Right ventricle myocardium inferior (tissue), 1 donor: ENCODE data around the gene EBI3. TPM values are rescaled to one million over a fixed set of nuclear protein-coding genes. Genes with fewer than 3 reads are reported as not detected.
"Not testable (repeated sequence)": the region's sequence is repeated elsewhere in the genome, so short reads cannot be mapped to it uniquely, and the experiment has no call there.

Experiments used
- ATAC-seq: fragments of 200-7000 bp; cut with Tn5 transposase; one replicate; pipeline ENCODE4 v1.9.1; 2020; ENCODE audit warnings: mild to moderate bottlenecking, moderate library complexity
- DNase-seq: peaks from one replicate; pipeline ENCODE4 v3.0.0; 2021; ENCODE audit errors: missing footprints
- intact Hi-C: fragments of 100-400 bp; cut with DNase I; formaldehyde crosslinking; loops from one replicate; pipeline ENCODE4 v1.11.0; 2022
- total RNA-seq: library from RNA; stranded (reverse); fragmentation: NEBNext Ultra II Directional; extraction: Animal tissue kit (Norgen Biotek cat#: 25700); gene quantifications from one replicate; pipeline ENCODE4 v1.2.1, GENCODE V29; 2021
- donor health status: DM: no; HTN: yes; CAD: no; lungs with severe emphysema.

The EBI3 gene
- total RNA-seq, 1 donor from 2014 or later: 0.73 TPM

DNA sequence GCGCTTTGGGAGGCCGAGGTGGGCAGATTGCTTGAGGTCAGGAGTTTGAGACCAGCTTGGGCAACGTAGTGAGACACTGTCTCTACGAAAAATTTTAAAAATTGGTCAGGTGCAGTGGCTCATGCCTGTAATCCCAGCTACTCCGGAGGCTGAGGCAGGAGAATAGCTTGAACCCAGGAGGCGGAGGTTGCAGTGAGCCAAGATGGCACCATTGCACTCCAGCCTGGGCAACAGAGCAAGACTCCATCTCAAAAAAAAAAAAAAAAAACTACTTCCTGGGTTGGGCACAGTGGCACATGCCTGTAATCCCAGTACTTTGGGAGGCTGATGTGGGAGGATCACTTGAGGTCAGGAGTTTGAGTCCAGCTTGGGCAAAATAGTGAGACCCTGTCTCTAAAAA is 2.2 kb downstream of the EBI3 start:
- DNase-seq: peak; percentile 11
- ATAC-seq, intact Hi-C loops: not testable (repeated sequence)

DNA sequence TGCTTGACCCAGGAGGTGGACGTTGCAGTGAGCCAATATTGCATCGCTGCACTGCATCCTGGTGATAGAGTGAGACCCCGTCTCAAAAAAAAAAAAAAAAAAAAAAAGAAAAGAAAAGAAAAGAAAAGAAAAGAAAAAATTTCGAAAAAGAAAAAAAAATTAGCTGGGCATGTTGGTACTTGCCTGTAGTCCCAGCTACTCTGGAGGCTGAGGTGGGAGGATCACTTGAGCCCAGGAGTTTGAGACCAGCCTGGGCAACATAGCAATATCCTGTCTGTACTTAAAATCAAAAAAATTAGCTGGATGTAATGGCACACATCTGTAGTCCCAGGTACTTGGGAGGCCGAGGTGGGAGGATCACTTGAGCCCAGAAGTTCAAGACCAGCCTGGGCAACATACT is 2.8 kb downstream of the EBI3 start:
- DNase-seq, ATAC-seq, intact Hi-C loops: not testable (repeated sequence)

DNA sequence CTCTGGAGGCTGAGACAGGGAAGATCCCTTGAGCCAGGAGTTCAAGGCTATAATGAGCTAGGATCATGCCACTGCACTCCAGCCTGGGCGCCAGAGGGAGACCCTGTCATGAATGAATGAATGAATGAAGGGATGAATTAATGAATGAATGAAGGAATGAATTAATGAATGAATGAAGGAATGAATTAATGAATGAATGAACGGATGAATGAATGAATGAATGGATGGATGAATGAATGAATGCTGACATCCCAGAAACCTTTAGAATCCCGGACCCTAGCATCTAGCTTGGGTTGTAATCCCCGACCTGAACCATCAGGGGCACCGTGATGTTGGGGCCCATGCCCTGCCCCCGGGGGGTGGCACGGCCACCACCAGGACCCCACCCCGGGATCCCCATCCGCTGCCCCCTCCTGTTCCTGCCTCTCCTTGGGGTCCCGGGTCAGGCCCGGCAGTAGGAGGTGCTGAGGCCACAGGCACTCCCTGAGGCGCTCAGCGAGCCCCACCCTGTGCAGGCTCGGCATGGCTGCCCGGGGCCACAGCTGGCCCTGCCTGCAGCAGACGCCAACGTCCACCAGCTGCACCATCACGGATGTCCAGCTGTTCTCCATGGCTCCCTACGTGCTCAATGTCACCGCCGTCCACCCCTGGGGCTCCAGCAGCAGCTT is 3.4 kb downstream of the EBI3 start:
- DNase-seq (peak; percentile 49), ATAC-seq (no peak)
- intact Hi-C loops: no loop called here

DNA sequence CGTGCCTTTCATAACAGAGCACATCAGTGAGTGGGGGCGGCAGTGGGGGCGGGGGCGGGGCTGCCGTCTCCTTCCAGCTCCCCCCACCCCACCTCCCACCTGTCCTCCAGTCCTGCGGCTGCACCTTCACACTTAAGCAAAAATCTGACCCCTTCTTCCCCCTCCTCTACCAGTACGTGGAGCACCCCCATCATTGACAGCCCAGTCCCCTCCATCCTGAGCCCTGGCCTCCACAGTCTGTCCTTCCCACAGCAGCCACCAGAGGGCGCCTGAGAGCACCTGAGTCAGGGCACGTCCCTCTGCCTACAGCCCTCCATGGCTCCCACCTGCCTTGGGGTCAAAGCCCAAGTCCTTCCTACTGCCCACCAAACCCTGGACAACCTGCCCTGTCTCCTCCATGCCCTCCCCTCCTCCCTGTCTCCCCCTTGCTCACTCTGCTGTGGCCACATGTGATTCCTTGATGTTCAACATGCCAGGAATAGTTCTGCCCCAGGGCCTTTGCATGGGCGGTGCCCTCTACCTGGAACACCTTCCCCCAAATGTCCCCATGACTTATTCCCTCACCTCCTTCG is 4.0 kb downstream of the EBI3 start:
- intact Hi-C loops: no loop called here
- ATAC-seq: no peak

DNA sequence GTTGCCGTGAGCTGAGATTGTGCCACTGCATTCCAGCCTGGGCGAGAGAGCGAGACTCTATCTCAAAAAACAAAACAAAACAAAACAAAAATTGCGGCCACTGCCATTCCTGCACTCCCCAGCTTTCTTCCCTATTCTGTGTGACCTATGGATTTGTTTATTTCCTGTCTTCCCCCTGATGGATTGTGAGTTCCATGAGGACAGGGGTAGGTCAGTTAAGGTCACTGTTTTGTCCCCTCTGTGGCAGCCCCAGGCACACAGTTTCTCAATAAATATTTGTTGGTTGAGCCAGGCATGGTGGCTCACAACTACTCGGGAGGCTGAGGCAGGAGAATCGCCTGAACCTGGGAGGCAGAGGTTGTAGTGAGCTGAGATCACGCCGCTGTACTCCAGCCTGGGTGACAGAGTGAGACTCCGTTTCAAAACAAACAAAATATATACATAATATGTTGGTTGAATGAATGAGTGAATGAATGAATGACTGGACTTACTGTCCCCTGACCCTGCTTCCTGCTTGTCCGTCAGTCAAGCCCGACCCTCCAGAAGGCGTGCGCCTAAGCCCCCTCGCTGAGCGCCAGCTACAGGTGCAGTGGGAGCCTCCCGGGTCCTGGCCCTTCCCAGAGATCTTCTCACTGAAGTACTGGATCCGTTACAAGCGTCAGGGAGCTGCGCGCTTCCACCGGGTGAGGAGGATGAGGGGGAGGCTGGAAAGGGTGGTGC is 5.0 kb downstream of the EBI3 start:
- peak; percentile 49 for DNase-seq

More for the DNA sequence above, 4.0 kb downstream of the EBI3 start:
- DNase-seq: peak; percentile 79

DNA sequence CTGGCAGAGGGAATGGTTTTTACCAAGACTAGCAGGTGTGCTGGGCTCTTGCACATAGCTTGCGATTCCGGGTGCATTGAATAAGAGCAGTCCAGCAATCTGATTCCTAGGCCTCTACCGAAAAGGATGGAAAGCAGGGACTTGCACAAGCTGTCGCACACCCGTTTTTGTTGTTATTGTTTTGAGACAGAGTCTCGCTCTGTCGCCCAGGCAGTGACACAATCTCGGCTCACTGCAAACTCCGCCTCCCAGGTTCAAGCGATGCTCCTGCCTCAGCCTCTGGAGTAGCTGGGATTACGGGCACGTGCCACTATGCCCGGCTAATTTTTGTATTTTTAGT is 5.5 kb downstream of the EBI3 start:
- DNase-seq: no peak
- no peak for ATAC-seq
- intact Hi-C loops: no loop called here

More for the DNA sequence above, 5.0 kb downstream of the EBI3 start:
- intact Hi-C loops: no loop called here
- no peak for ATAC-seq

DNA sequence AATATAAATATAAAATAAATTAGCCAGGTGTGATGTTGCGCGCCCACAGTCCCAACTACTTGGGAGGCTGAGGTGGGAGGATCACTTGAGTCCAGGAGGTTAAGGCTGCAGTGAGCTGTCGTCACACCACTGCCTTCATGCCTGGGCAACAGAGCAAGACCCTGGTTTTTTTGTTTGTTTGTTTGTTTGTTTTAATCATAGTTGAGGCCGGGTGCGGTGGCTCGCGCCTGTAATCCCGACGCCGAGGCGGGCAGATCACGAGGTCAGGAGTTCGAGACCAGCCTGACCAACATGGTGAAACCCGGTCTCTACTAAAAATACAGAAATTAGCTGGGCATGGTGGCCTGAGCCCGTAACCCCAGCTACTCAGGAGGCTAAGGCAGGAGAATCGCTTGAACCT is 8.2 kb downstream of the EBI3 start:
- ATAC-seq: not testable (repeated sequence)

DNA sequence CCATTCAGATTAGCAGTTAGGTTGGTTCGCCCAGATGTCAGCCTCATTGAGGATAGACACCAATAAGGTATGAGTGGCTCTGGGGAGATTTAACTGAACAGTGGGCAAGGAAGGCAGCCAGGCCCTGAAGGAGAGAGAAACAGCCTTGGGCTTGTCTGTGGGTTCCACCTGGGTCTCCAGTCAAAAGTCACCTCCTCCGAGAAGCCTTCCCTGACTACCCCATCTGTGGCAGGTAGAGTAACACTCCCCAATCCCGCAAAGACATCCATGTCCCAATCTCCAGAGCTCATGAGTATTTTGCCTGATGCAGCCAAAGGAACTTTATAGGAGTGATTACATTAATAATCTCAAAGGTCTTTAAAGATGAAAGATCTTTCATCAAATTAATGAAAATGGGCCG is 9.5 kb downstream of the EBI3 start:
- no peak for ATAC-seq
- intact Hi-C loops: no loop called here
- peak; percentile 13 for DNase-seq

More for the DNA sequence above, 8.2 kb downstream of the EBI3 start:
- intact Hi-C loops, DNase-seq: not testable (repeated sequence)

DNA sequence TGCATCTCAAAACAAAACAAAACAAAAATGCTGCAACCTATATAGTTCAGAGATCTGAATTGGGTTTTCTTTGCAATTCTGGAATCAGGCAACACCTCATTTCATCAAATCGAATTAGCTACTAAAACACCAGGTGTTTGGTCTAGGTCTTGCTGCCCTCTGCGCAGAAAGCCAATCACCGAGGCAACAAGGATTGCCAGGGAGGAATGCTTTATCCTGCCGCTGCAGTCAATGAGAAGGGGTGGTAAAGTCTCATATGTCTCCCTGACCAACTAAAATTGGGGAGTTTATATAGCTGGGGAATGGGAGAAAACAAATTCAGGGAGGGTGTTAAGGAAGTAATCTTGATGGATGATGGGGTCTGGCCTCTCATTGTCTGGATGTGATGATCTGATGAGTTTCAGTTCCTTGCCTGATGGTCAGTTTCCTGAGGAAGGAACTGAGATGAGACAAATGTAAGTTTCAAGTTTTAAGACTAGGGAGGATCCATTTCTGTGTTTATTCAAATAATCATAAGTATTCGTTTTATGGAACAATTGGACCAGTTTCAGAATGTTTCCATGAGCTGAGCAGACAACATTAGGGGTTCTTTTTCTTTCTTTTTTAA is 12.6 kb downstream of the EBI3 start:
- DNase-seq: no peak
- intact Hi-C loops: no loop called here
- ATAC-seq: no peak

DNA sequence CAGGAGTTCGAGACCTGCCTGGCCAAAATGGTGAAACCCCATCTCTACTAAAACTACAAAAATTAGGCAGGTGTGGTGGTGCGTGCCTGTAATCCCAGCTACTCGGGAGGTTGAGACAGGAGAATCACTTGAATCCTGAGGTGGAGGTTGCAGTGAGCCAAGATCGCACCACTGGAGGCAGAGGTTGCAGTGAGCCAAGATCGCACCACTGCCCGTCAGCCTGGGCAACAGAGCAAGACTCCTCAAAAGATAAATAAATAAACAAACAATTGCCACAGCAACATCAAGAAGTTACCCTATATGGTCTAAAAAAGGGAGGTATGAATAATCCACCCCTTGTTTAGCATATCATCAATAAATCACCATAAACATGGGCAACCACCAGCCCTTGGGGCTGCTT is 16.6 kb downstream of the EBI3 start:
- DNase-seq: peak; percentile 13
- ATAC-seq, intact Hi-C loops: not testable (repeated sequence)

DNA sequence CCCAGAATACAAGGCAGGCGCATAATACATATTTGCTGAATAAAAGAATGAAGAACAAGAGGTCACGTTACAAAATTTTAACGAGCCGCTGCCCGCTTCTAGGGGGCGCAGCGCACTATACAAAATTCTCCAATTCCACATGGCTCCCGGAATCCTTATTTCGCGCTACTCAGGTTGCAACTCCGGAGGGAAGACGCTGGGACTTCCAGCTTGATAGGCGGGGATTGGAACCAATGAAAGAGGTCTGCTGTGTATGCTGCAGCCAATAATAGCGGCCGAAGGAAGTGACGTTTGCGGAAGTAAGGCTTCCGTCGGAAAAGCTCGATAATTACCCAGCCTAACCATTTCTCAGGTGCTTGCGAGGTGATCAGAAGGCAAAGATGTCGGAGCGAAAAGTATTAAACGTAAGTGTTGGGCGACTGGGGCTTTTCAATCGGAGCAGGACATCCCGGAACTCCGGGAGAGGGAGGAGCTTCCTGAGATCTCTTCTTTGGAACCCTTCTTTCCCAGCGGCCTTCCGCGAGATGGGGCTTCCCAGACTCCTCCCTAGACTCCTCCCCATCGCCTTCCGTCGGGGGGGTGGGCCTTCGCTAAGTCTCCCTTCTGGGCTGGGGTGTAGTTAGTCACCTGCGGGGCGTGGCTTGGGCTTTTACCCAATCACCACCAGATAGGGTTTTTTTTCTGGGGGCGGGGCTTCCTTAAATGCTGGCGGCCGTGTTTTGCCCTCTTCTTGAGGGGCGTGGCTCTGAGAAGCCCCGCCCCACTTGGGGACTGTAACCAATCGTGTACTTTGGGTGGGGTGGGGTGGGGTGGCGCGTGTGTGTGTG is 17.7 kb downstream of the EBI3 start, which contains the start of gene YJU2:
Gene YJU2, plus strand, starts transcription at position 314 of the 827 bp plus-strand sequence. Its CDS starts 67 bp downstream, at position 381.
- intact Hi-C loops: loop anchor here (1.0 kb wide), 1 partner anchor 153 kb away; the partner anchor contains the start of gene SH3GL1

DNA sequence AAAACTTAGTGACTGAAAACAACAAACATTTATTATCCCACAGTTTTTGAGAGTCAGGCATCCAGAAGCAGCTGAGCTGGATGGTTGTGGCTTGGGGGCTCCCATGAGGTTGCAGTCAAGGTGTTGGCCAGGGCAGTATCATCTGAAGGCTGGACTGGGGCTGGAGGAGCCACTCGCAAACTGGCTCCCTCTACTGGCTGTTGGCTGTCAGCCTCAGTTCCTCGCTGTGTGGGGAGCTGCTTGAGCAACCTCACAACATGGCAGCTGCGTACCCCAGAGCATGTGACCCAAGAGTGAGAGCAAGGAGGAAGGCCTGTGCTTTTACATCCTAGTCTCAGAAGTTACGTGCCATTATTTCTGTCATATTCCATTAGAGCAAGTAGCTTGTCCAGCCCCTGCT is 27.2 kb downstream of the EBI3 start:
- ATAC-seq (no peak), DNase-seq (no peak)

More for the DNA sequence above, 17.7 kb downstream of the EBI3 start, which contains the start of gene YJU2:
- ATAC-seq (peak; percentile 98), DNase-seq (peak; percentile 99)

DNA sequence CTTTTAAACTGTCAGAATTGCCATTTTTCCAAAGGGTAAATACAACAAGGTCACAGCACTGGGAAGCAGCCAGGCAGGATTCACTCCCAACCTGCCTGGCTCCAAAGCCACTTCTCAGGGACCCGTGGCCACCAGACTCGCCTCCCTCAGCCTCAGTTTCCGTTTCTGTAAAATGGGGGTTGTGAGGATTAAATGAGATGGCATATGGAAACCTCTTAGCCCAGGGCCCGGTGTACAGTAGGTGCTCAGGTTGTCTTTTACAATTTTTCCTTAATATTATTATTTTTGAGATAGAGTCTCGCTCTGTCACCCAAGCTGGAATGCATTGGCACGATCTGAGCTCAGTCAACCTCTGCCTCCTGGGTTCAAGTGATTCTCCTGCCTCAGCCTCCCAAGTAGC is 27.7 kb downstream of the EBI3 start:
- DNase-seq (no peak), ATAC-seq (no peak)
- intact Hi-C loops: no loop called here

More for the DNA sequence above, 27.2 kb downstream of the EBI3 start:
- intact Hi-C loops: no loop called here

DNA sequence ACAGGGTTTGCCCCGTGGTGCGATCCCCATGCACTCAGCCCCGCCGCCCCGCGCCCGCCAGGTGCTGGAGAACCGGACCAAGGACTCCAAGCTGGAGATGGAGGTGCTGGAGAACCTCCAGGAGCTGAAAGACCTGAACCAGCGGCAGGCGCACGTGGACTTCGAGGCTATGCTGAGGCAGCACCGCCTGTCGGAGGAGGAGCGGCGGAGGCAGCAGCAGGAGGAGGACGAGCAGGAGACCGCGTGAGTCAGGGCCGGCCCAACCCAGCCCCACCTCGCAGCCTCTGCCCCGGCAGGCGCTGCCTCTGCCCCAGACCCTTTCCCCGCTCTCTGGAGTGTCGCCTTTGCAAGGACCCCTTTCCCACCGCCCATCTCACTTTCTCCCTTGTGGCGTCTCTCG is 28.9 kb downstream of the EBI3 start:
- ATAC-seq (no peak), DNase-seq (no peak)
- intact Hi-C loops: no loop called here

DNA sequence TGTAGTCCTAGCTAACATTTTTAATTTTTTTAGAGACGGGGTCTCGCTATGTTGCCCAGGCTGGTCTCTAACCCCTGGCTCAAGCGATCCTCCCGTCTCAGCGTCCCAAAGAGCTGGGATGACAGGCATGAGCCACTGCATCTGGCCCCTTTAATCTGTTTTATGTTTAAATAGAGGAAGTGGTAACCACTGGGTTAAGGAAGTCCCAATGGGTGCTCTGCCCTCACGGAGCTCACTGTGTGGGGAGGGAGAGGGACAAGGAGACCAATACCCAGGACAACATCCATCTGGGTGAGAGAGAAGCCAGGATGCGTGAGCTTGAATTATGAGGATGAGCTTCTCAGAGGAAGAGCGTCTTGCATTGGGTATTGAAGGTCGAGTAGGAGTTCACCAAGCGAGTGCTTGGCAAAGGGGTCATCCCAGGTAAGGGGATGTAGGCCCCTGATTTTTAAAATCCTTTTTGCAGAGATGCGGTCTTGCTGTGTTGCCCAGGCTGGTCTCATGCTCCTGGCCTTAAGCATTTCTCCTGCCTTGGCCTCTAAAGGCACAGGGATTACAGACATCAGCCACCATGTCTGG is 31.4 kb downstream of the EBI3 start:
- DNase-seq: peak; percentile 47
- ATAC-seq: no peak
- intact Hi-C loops: no loop called here

DNA sequence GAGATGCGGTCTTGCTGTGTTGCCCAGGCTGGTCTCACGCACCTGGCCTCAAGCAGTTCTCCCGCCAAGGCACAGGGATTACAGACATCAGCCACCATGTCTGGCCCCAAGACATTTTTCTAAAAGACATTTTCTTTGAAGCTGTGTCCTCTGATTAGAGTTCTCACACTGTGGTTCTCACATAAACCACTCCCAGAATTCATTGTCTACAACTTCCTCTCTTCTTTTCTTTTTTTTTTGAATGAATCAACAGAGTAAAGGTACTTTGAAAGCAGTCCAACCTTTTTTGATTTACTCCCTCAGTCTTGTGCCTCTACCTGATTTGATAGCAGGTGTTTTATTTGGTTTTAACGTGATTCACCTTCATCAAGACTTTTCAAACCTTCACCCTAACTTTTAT is 35.5 kb downstream of the EBI3 start:
- DNase-seq (no peak), ATAC-seq (no peak)
- intact Hi-C loops: loop anchor here (5.0 kb wide), 1 partner anchor 87 kb away; no protein-coding TSS in a partner anchor

DNA sequence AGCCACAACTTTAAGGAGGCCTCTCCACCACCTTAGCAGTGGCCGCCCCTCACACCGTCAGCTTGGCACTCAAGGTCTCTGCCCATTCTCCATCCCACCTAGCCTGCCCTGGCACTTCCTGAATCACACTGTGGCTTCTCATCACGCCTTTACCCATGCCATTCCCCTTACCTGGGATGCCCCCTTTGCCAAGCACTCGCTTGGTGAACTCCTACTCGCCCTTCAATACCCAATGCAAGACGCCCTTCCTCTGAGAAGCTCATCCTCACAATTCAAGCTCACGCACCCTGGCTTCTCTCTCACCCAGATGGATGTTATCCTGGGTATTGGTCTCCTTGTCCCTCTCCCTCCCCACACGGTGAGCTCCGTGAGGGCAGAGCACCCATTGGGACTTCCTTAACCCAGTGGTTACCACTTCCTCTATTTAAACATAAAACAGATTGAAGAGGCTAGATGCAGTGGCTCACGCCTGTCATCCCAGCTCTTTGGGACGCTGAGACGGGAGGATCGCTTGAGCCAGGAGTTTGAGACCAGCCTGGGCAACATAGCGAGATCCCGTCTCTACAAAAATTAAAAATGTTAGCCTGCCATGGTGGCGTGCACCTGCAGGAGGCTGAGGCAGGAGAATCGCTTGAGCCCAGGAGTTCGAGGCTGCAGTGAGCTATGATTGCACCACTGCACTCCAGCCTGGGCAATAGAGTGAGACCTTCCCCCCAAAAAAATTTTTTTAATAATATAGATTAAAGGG is 37.1 kb downstream of the EBI3 start:
- intact Hi-C loops: loop anchor here (5.0 kb wide), 1 partner anchor 86 kb away; no protein-coding TSS in a partner anchor
- ATAC-seq (no peak), DNase-seq (no peak)
